Stimulated activated CD4-positive, alpha-beta T cell treated with anti-CD3 and anti-CD28 coated beads, Interleukin-12 subunit alpha, Interleukin-12 subunit beta, amount 100 ng/mL, for 4 hours (primary cell): ENCODE results near the gene ZNF277.

Experiments used
- DNase-seq: peaks from one replicate; pipeline ENCODE4 v3.0.0-alpha.2; 2020

The ZNF277 gene

DNA sequence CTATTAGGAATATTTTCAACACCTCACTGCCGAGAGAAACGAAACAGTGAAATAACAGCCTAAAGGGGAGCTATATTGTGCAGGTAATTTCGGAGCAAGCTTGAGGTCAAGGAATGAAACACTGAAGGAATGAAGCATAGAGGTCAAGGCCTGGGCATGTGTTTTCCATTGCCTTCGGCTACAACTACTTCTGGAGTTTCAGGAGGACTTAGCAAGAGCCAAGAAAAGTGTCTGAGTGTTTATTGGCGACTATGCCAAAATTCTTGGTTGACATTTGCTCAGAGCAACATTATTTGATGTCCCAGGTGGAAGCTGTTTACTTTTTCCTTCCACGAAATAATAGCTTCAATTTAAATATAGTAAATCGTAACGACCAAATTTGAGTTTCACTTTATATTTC is 154.2 kb downstream of the ZNF277 start:
- no peak for DNase-seq

DNA sequence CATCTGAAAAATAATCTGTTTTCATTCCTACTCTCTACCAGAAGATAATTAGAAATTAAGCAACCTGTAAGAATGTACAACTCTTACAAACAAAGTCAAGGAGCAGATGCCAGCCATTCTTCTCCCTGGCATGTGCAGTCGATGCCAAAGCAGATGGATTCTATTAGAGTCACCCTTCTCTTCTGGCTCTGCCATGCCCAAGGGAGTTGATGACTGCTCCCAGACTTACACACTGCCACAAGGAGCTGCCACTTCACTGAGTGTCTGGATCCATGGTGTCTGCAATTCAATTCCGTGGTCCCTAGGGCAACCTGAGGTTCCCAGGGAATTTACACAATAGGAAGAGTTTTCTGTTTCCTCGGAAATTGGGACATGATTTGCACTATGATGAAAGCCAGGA is 154.7 kb downstream of the ZNF277 start:
- no peak for DNase-seq

DNA sequence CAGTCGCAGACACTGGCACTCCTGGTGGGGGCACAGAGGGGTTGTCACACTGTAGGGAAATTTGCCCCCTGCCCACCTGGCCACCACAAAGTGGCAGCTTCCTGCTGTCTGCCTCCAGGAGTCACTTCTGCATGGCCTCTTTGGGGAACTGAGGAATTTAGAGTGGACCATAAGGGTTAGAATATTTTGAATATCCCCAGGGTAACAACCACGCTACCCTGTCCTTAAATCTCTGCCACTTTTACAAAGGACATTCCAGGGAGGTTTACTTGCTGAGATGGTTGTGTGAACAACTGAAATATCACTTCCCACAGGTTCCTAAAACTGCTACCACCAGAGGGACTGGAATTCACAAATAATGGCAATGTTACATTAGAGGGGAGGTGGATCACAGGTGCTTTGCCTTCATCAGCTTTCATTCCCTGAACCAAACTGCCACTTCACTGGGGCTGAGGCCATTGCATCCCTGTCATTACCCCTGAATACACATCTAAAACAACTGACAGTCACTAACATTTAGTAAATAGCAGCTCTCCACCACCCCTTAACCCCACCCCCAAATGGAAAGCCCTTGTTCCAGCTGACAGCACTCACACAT is 155.7 kb downstream of the ZNF277 start:
- DNase-seq = no peak

GRCh38 chr7:112362731-112363131 is 156.2 kb downstream of the ZNF277 start:
- no peak for DNase-seq

DNA sequence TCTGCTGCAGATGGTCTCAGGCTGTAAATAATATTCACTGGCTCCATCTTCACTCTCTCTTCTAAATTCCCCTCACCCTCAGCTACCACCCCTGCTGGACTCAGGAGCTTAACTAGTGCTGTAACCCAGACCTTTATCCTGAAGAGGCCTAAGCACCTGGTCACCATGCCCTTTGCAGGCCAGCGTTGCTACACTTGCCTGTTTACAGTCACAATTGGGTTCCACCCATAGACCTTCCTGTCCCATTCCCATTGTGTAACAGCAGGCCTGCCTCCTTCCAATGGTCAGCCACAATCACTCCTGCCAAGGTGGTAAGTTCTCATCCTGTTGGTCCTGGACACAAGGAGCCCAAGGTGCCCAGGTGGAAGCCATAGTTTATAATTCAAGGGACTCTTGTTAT is 157.9 kb downstream of the ZNF277 start:
- no peak for DNase-seq

DNA sequence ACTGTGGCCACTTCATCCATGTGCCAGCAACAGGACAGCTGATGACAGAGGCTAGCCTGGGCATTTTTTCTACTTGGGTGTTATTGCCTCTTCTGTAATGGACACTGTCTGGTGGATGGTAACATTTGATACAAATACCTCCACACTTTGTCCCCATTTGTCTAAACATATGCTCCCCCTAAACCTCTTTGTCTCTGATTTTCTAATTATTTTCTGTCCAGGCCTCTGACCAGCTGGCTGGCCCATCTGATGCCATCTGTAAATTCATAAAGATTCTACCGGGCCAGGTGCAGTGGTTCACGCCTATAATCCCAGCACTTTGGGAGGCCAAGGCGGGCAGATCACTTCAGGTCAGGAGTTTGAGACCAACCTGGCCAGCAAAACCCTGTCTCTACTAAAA is 159.1 kb downstream of the ZNF277 start:
- no peak for DNase-seq

DNA sequence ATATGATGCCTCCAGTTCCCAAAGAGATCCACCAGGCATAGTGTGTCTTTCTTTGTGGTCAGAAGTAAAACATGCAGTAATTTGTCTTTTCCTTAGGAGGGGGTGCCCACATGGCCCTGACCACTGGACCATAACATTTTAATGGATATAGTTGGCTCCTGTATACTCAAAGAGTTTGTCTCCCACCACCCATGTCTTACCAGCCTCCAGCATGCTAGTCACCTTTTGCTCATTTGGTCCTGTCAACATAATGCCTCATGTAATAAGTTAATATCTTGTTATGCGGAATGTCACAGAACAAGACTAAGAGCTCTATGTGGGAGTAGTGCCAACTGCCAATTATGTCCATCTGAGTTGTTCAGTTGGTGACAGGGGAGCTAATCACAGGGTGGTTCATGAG is 160.4 kb downstream of the ZNF277 start:
- DNase-seq = no peak

GRCh38 chr7:112370436-112370835 is 163.9 kb downstream of the ZNF277 start:
- no peak for DNase-seq

DNA sequence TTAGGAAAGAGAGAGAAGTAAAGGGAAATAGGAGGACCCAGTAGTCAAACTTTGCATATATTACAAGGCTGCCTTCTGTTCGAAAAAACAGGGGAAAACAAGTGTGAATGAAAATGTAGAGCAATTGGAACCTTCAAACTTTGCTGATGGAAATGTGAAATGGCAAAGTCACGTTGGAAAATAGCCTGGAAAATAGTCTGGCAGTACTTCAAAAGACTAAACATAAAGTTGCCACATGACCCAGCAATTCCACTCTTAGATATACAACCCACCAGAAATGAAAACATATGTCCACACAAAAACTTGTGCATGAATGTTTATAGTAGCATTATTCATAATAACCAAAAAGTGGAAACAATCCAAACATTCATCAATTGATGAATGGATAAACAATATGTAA is 165.2 kb downstream of the ZNF277 start:
- no peak for DNase-seq

GRCh38 chr7:112372101-112372500 is 165.6 kb downstream of the ZNF277 start:
- DNase-seq = no peak

GRCh38 chr7:112377593-112377992 is 171.1 kb downstream of the ZNF277 start:
- no peak for DNase-seq

GRCh38 chr7:112381311-112382091 is 175.0 kb downstream of the ZNF277 start:
- no peak for DNase-seq

- DNase-seq = no peak
Measured at GRCh38 chr7:112383671-112384417, 177.3 kb downstream of the ZNF277 start.

GRCh38 chr7:112385516-112385915 is 179.0 kb downstream of the ZNF277 start:
- no peak for DNase-seq

DNA sequence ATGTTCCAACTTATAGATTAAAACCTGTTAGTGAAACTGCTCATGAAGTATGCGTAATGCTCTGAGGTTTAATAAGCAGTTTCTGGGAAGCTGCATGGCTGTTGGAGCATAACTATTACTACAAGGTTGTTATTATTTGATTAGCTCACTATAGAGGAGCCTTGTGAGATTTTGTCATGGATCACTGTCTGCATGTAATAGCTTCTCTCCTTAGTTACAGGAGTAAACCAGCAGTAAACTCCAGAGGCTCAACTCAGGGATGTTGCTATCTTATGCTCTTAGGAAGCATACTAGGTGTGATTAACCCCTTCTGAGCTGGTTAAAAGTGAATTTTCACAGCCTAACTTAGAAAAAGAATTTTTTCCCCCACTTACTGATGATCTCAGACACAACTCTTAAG is 180.1 kb downstream of the ZNF277 start:
- DNase-seq = no peak

- DNase-seq = no peak
Measured at GRCh38 chr7:112390167-112390566, 183.7 kb downstream of the ZNF277 start.

DNA sequence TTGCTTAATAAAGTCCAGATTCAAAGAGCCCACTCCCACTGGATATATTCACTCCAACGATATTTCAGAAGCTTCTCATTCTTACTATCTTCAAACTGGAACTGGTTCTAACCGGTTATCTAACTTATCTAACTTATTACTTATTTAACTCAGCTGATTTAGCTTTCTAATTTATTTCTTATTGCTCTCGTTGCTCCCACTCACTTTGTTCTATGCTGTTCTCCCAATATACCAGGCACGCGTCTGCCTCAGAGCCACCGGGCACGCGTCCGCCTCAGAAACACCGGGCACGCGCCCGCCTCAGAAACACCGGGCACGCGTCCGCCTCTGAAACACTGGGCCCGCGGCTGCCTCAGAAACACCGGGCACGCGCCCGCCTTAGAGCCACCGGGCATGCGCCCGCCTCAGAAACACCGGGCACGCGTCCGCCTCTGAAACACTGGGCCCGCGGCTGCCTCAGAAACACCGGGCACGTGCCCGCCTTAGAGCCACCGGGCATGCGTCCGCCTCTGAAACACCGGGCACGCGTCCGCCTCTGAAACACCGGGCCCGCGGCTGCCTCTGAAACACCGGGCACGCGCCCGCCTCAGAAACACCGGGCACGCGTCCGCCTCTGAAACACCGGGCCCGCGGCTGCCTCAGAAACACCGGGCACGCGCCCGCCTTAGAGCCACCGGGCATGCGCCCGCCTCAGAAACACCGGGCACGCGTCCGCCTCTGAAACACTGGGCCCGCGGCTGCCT is 184.8 kb downstream of the ZNF277 start:
- DNase-seq = peak; percentile 49

DNA sequence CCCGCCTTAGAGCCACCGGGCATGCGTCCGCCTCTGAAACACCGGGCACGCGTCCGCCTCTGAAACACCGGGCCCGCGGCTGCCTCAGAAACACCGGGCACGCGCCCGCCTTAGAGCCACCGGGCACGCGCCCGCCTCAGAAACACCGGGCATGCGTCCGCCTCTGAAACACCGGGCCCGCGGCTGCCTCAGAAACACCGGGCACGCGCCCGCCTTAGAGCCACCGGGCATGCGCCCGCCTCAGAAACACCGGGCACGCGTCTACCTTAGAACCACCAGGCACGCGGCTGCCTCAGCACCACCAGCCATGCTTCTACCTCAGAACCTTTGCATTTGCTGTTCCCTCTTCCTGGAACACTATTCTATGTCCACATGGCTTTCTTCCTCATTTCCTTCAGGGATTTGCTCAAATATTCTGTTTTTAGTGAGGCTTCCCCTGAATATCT is 185.4 kb downstream of the ZNF277 start:
- DNase-seq = peak; percentile 68
